Hematopoietic multipotent progenitor cell treated with erythropoietin and hydrocortisone succinate and interleukin-3 and kit ligand, for 6 days (in vitro differentiated cells): Measurements from ENCODE around the gene SERPIND1.

Source experiments
- DNase-seq: peaks from one replicate; pipeline ENCODE4 v3.0.0-alpha.2; 2015

Gene SERPIND1

DNA sequence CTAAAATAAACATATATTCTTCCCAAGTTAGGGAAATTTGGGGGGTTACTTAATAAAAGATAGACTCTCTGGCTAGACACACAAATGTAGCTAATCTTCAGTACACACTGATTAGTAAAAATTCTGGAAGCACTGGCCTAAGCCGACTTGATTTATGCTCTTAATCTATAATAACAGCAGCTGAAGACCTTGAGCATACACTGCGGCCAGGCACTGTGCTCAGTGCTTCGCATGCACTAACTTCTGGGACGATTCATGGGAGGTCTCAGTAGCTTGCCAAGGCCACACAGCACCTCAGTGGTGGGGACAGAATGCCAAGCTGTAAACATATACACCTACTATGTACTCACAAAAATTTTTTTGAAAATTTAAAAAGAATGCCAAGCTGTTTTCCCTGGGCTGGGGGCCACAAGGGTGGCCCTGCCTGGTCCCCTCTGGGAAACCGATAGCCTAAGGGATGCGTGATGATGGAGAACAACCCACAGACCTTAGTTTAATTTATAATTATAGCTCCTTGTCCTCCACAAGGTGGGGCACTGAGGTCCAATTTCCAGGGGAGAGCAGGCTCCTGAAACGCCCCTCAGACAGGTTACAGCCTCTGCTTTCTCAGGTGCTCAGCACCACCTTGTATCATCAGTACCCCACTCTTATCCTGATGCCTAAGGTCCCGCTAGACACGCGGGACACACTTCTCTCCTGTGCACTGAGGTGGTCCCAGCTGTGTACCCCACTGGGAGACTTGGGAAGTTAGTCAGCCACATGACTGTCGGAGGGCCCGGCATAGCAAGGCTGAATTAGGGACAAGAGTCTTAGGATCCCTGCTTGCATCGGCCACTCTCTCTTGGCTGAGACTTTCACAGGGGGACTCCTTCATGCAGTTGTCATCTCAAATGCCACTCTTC, 20.1 kb downstream of the SERPIND1 start:
- DNase-seq: no peak

- DNase-seq: no peak
Observed at GRCh38 chr22:20794650-20795413, 20.9 kb downstream of the SERPIND1 start.

DNA sequence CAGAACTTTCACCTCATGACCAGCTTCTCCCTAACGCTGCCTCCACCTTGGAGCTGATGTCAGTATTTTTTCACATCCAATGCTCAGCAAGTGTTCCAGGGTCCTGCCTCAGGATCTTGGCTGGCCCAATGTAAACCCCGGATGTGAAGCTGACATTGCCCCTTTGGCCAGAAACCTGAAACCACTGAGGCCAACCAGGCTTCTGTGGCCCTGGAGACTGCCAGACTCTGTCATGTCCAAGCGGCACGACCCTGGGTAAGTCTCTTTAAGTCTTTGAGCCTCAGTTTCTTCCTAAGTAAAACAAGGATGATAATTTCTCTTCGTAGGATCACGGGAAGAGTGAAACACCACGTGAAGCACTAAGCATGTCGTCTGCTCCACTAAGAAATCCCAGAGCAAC, 22.8 kb downstream of the SERPIND1 start:
- DNase-seq: no peak

DNA sequence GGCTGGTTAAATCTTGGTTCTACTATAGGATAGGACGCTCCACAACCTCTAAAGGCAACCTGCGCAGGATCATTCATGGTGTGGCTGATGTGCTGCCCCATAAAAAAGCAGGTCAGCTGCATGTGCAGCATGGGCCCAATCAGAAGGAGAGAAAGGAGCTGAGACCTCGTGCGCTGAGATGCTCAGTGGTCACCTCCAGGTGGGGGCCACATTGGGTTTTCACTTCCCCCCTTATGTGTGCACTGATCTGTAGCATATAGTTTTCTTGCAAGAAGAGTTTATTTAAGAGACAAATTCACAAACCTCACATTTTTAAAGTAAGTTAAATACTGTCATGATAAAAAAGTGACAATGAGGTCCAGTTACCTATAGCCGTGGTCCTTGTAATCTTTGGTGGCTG, 24.3 kb downstream of the SERPIND1 start:
- DNase-seq: no peak

DNA sequence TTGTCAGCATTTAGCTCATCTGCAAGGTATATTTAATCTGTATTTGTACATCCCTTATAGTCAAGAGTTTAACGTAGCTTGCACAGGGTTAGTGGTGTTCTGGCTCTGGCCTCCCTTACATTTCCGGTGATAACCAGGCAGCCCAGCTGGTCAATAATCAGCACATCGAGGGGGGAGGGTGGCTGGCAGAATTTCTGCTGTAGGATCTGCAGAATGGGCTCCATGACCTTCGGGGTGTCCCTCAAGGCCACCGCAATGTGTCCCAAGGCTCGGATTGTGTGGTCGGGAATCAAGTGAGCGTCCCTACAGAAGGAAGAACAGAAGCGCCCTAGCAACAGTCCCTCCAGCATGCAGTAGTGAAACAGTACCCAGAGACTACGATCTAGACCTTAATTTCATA, 25.1 kb downstream of the SERPIND1 start:
- DNase-seq: no peak

GRCh38 chr22:20799449-20799848, 25.5 kb downstream of the SERPIND1 start:
- DNase-seq: no peak

GRCh38 chr22:20802452-20802851, 28.5 kb downstream of the SERPIND1 start:
- DNase-seq: no peak

- DNase-seq: no peak
Observed at GRCh38 chr22:20802922-20803553, 29.1 kb downstream of the SERPIND1 start.

- peak; percentile 73 for DNase-seq
Observed at GRCh38 chr22:20803696-20804324, 29.9 kb downstream of the SERPIND1 start.

DNA sequence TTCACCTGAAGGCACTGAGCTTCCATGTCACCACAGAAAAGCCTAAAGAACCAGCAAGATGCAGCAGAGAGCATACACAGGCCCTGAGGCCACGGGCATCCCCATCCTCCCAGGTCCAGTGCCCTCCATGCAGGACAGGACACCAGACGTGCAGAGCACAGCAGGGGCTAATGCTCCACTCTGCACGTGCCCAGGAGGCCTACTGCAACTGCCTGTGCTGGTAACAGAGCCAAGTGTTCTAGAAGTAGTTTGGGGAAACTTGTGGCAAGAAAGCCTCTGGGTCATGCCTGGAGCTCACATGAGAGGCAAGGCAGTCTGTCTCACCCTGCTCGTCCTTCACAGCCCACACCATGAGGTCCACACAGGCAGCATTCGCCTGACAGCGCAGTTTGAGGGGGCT, 30.7 kb downstream of the SERPIND1 start:
- DNase-seq: no peak

DNA sequence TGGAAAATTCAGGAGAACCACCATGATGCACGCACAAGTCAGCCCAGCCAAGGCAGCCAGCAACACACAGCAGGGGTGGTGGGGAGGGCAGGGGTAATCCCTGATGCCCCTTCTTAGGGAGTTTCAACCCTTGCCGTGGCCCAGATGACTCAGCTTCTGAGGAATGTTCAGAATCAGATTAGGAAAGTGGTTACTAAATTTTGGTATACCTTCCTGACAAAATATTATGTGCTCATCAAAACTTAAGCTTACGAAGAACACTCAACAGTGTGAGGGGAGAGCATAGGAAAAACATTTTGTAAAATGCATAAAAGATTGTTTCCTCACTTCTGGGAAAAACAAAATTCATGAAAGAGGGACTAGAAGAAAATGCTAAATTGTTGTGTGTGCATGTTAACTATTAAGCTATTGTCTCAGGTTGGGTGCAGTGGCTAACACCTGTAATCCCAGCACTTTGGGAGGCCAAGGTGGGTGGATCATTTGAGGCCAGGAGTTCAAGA, 32.1 kb downstream of the SERPIND1 start:
- DNase-seq: no peak

- no peak for DNase-seq
Observed at GRCh38 chr22:20807315-20807752, 33.4 kb downstream of the SERPIND1 start.

DNA sequence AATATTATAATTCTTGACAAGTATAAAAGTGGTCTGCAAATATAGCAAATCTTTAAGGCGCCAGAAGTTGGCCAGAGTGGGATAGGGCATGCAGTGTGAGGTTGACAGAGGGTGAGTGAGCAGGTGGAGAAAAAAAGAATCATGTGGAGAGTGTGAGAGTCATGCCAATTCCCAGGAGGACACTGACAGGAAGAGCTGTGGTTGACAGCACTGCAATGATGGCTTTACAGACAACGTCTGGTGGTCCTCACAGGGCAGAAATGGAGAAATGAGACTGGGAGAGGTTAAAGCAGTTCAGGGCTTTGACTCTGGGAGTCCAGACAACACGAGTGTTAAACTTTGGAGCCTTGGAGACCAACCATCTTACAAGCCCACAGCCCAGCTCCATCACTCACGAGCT, 34.9 kb downstream of the SERPIND1 start:
- no peak for DNase-seq

DNA sequence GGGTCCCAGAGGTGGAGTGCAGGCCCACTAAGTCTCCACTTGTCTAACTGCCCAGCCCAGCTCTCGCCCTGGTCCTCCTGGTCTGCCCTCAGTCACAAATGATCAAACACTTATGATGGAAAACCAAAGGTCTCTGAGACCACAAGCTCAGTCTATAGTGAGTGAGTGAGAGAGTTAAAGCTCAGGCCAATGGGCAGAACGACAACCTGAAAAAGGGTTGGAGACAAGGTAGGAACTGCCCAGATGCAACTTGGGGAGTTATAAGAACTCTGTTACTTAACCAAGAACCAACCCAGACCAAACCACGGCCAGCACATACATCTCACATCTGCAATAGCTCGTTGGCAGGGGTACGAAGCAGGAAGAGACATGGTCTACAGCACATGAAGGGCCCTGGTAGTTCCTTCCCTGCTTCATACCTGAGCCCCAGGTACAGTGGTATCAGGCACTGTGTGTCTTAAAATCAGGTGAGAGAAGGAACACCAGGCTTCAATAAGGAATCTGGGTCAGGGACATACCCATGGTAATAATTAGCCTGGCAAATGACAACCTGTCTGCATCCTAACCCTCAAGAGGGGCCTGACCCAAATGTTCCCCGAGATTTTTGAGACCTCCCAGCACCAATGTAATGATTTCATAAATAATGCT, 35.7 kb downstream of the SERPIND1 start:
- no peak for DNase-seq

- DNase-seq: no peak
Observed at GRCh38 chr22:20810645-20811044, 36.7 kb downstream of the SERPIND1 start.

- DNase-seq: no peak
Observed at GRCh38 chr22:20811171-20811570, 37.3 kb downstream of the SERPIND1 start.

GRCh38 chr22:20811971-20812660, 38.2 kb downstream of the SERPIND1 start:
- no peak for DNase-seq

DNA sequence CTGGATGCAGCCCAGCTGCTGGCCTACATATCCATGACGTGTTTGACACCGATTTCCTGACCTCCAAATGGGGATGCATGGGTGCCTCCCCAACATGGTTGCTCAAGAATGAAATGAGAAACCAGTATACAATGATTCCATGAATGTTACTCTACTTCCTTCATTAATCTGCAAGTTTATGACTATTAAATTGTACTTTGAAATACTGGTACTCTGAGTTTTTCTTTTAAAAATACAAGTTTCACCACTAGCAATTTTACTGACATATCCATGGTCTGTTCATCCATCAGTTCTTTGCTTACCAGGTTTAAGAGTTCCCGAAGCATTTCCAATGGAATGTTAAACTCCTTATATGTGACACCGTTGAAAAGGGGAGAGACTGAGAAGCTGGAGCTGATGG, 39.1 kb downstream of the SERPIND1 start:
- no peak for DNase-seq

DNA sequence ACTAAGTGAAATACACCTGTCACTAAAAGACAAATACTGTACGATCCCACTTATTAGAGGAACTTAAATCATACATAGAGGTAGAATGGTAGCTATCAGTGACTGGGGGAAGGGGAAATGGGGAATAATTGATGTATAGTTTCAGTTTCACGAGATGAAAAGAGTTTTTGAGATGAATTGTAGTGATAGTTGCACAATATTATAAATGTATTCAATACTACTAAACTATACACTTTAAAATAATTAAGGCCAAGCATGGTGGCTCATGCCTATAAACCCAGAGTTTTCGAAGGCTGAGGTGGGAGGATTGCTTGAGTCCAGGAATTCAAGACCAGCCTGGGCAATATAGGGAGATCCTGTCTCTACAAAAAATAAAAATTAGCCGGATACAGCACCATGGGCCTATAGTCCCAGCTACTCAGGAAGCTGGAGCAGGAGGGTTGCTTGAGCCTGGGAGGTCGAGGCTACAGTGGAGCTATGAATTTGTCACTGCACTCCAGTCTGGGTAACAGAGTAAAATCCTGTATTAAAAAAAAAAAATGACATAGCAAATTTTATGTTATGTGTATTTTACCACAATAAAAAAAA, 40.4 kb downstream of the SERPIND1 start:
- no peak for DNase-seq

GRCh38 chr22:20815477-20816050, 41.7 kb downstream of the SERPIND1 start:
- DNase-seq: no peak

GRCh38 chr22:20816559-20816958, 42.6 kb downstream of the SERPIND1 start:
- no peak for DNase-seq
